ENCODE results near the gene FAM111A.
A peak's percentile ranks its signal among the peaks of the same experiment; 100 is the strongest.

The FAM111A gene

GRCh38 chr11:59180168-59180776 lies 37.6 kb downstream of the FAM111A start:
- no peak for TF ChIP-seq CTCF (IDR thresholded peaks at IDR 0.05; ENCODE audit: control insufficient read depth, insufficient read depth, low read depth, low read length, missing control alignments)
- no peak overlapping the region for H3K4me3 ChIP-seq (ENCODE audit: control insufficient read depth, low read depth, low read length)
- DNase-seq (ENCODE audit: low read depth), result no peak

- no peak for DNase-seq (ENCODE audit: low read depth)
- H3K4me3 ChIP-seq (ENCODE audit: control insufficient read depth, low read depth, low read length), result no peak overlapping the region
- no peak for TF ChIP-seq CTCF (IDR thresholded peaks at IDR 0.05; ENCODE audit: control insufficient read depth, insufficient read depth, low read depth, low read length, missing control alignments)
Measured at GRCh38 chr11:59180907-59181306, 38.3 kb downstream of the FAM111A start.

- no peak for TF ChIP-seq CTCF (IDR thresholded peaks at IDR 0.05; ENCODE audit: control insufficient read depth, insufficient read depth, low read depth, low read length, missing control alignments)
- H3K4me3 ChIP-seq (ENCODE audit: control insufficient read depth, low read depth, low read length), result no peak overlapping the region
- no peak for DNase-seq (ENCODE audit: low read depth)
Measured at GRCh38 chr11:59181746-59182456, 39.2 kb downstream of the FAM111A start.

GRCh38 chr11:59182457-59183151 lies 39.9 kb downstream of the FAM111A start:
- no peak overlapping the region for H3K4me3 ChIP-seq (ENCODE audit: control insufficient read depth, low read depth, low read length)
- no peak for DNase-seq (ENCODE audit: low read depth)
- peak; percentile 13 for TF ChIP-seq CTCF (IDR thresholded peaks at IDR 0.05; ENCODE audit: control insufficient read depth, insufficient read depth, low read depth, low read length, missing control alignments)

GRCh38 chr11:59183771-59184170 lies 41.1 kb downstream of the FAM111A start:
- no peak overlapping the region for H3K4me3 ChIP-seq (ENCODE audit: control insufficient read depth, low read depth, low read length)
- DNase-seq (ENCODE audit: low read depth), result no peak
- TF ChIP-seq CTCF (IDR thresholded peaks at IDR 0.05; ENCODE audit: control insufficient read depth, insufficient read depth, low read depth, low read length, missing control alignments), result no peak

GRCh38 chr11:59184691-59185339 lies 42.2 kb downstream of the FAM111A start:
- DNase-seq (ENCODE audit: low read depth), result no peak
- H3K4me3 ChIP-seq (ENCODE audit: control insufficient read depth, low read depth, low read length), result no peak overlapping the region
- TF ChIP-seq CTCF (IDR thresholded peaks at IDR 0.05; ENCODE audit: control insufficient read depth, insufficient read depth, low read depth, low read length, missing control alignments), result no peak

All from AG09309 (cell line).